ENCODE measurements around the gene PITX2. TPM values are rescaled to one million over a fixed set of nuclear protein-coding genes. Genes with fewer than 3 reads are reported as not detected.

The PITX2 gene
- polyA plus RNA-seq, 1 donor (not counting 4 experiments of a cell fraction or from before 2014, with no cell fraction given): not detected

- FAIRE-seq (no peak), DNase-seq (ENCODE audit: low read depth, low spot score) (no peak)
- Histone ChIP-seq H3K9ac (ENCODE audit: control insufficient read depth, extremely low read depth, insufficient read depth, low read length) (no peak overlapping the region), H3K9me3 (ENCODE audit: control insufficient read depth, low read depth, low read length) (no peaks in the 10 kb centered on the region), H3K27ac (ENCODE audit: control insufficient read depth, insufficient read depth, low read length) (no peak overlapping the region), H3K36me3 (ENCODE audit: control insufficient read depth in 2 of 2, extremely low read depth in 1 of 2, insufficient read depth in 2 of 2, low read length in 2 of 2) (no peaks in the 10 kb centered on the region), H3K79me2 (ENCODE audit: control insufficient read depth, insufficient read depth, low read length) (no peaks in the 10 kb centered on the region), H3K4me3 (ENCODE audit: control insufficient read depth in 2 of 3, extremely low read depth in 1 of 3, insufficient read depth in 2 of 3, low read depth in 1 of 3, low read length in 3 of 3) (no peak overlapping the region), H3K27me3 (ENCODE audit: control insufficient read depth, extremely low read depth, insufficient read depth, low read length) (peaks cover 97% of the 10 kb centered on the region), H3K9me1 (ENCODE audit: control insufficient read depth, extremely low read depth, insufficient read depth, low read length) (no peaks in the 10 kb centered on the region), H2AFZ (ENCODE audit: control insufficient read depth, low read length) (no peak overlapping the region), H3K4me1 (ENCODE audit: control insufficient read depth, extremely low read depth, insufficient read depth, low read length) (no peaks in the 10 kb centered on the region), H4K20me1 (ENCODE audit: control insufficient read depth, extremely low read depth, insufficient read depth, low read length) (no peaks in the 10 kb centered on the region), H3K4me2 (ENCODE audit: control insufficient read depth, extremely low read depth, insufficient read depth, low read depth, low read length) (no peak overlapping the region)
- TF ChIP-seq CTCF (optimal IDR thresholded peaks at IDR 0.05 in 1 of 3, IDR thresholded peaks at IDR 0.05 in 1 of 3, conservative IDR thresholded peaks at IDR 0.05 in 1 of 3; ENCODE audit: extremely low read depth in 1 of 3, insufficient read depth in 2 of 3, low read length in 3 of 3) (no peak), EZH2 (IDR thresholded peaks at IDR 0.05; ENCODE audit: low read length) (peak; percentile 46)
- dilution Hi-C loops (cut with MboI; ENCODE audit: extremely low pct_ligation_motif_present, low sequenced_read_pairs): loop anchor here (25.0 kb wide), 1 partner anchor 336 kb away; no protein-coding TSS in a partner anchor
Measured at GRCh38 chr4:110626532-110627153, 3.8 kb upstream of the PITX2 start.

- peaks cover 2% of the 10 kb centered on the region for H3K4me1 ChIP-seq (ENCODE audit: control insufficient read depth, extremely low read depth, insufficient read depth, low read length)
- no peaks in the 10 kb centered on the region for H3K79me2 ChIP-seq (ENCODE audit: control insufficient read depth, insufficient read depth, low read length)
- FAIRE-seq: no peak
- no peaks in the 10 kb centered on the region for H3K36me3 ChIP-seq (ENCODE audit: control insufficient read depth in 2 of 2, extremely low read depth in 1 of 2, insufficient read depth in 2 of 2, low read length in 2 of 2)
- H3K9me3 ChIP-seq (ENCODE audit: control insufficient read depth, low read depth, low read length): no peaks in the 10 kb centered on the region
- no peak overlapping the region for H3K9ac ChIP-seq (ENCODE audit: control insufficient read depth, extremely low read depth, insufficient read depth, low read length)
- TF ChIP-seq CTCF (optimal IDR thresholded peaks at IDR 0.05 in 1 of 3, IDR thresholded peaks at IDR 0.05 in 1 of 3, conservative IDR thresholded peaks at IDR 0.05 in 1 of 3; ENCODE audit: extremely low read depth in 1 of 3, insufficient read depth in 2 of 3, low read length in 3 of 3) (no peak), EZH2 (IDR thresholded peaks at IDR 0.05; ENCODE audit: low read length) (peak; percentile 34)
- no peak overlapping the region for H3K4me3 ChIP-seq (ENCODE audit: control insufficient read depth in 2 of 3, extremely low read depth in 1 of 3, insufficient read depth in 2 of 3, low read depth in 1 of 3, low read length in 3 of 3)
- no peak for DNase-seq (ENCODE audit: low read depth, low spot score)
- dilution Hi-C loops (cut with MboI; ENCODE audit: extremely low pct_ligation_motif_present, low sequenced_read_pairs): loop anchor here (25.0 kb wide), 1 partner anchor 337 kb away; no protein-coding TSS in a partner anchor
- H3K27me3 ChIP-seq (ENCODE audit: control insufficient read depth, extremely low read depth, insufficient read depth, low read length): peaks cover 98% of the 10 kb centered on the region
- H2AFZ ChIP-seq (ENCODE audit: control insufficient read depth, low read length): no peak overlapping the region
- H3K9me1 ChIP-seq (ENCODE audit: control insufficient read depth, extremely low read depth, insufficient read depth, low read length): no peaks in the 10 kb centered on the region
- no peak overlapping the region for H3K27ac ChIP-seq (ENCODE audit: control insufficient read depth, insufficient read depth, low read length)
- H4K20me1 ChIP-seq (ENCODE audit: control insufficient read depth, extremely low read depth, insufficient read depth, low read length): no peaks in the 10 kb centered on the region
- no peak overlapping the region for H3K4me2 ChIP-seq (ENCODE audit: control insufficient read depth, extremely low read depth, insufficient read depth, low read depth, low read length)
Measured at GRCh38 chr4:110625576-110626257, 2.8 kb upstream of the PITX2 start.

Measured in keratinocyte (primary cell).